Spleen (tissue), 11 donors: ENCODE data around the gene TCF3. TPM values are rescaled to one million over a fixed set of nuclear protein-coding genes. Genes with fewer than 3 reads are reported as not detected.
"Not testable (repeated sequence)": the region's sequence is repeated elsewhere in the genome, so short reads cannot be mapped to it uniquely, and the experiment has no call there.

Experiments
- DNase-seq: peaks from one replicate; pipeline ENCODE4 v3.0.0-alpha.2; 2020
- H3K27ac ChIP-seq, 8 donors: fragments of 200-600 bp; sonication (generic) in 7 of 8; 1 replicate in 4 of 8; 2 replicates in 4 of 8; pipeline versions ENCODE4 v1.5.0 to v1.8.0; 2016 to 2021; ENCODE audit warnings: inconsistent platforms in 4 of 8, mild to moderate bottlenecking in 4 of 8, moderate library complexity in 1 of 8
- H3K27me3 ChIP-seq, 7 donors: fragments of 200-600 bp; sonication (generic) in 6 of 7; replicated peaks in 1 of 7; 1 replicate in 4 of 7; 2 replicates in 3 of 7; pipeline versions ENCODE4 v1.5.0 to v1.8.0; 2016 to 2021; ENCODE audit warnings: inconsistent platforms in 3 of 7, mild to moderate bottlenecking in 1 of 7
- H3K36me3 ChIP-seq, 6 donors: fragments of 200-600 bp; sonication (generic) in 5 of 6; 1 replicate in 4 of 6; 2 replicates in 2 of 6; pipeline versions ENCODE4 v1.5.0 to v1.8.0; 2016 to 2021; ENCODE audit warnings: inconsistent platforms in 2 of 6
- H3K4me1 ChIP-seq, 6 donors: fragments of 200-600 bp; sonication (generic) in 5 of 6; 1 replicate in 3 of 6; 2 replicates in 3 of 6; pipeline versions ENCODE4 v1.5.0 to v1.8.0; 2016 to 2021; ENCODE audit warnings: inconsistent platforms in 3 of 6
- H3K4me3 ChIP-seq, 8 donors: fragments of 200-600 bp; sonication (generic) in 7 of 8; 1 replicate in 4 of 8; 2 replicates in 4 of 8; pipeline versions ENCODE4 v1.5.0 to v1.8.0; 2016 to 2021; ENCODE audit warnings: inconsistent platforms in 4 of 8, mild to moderate bottlenecking in 4 of 8, moderate library complexity in 2 of 8
- H3K9me3 ChIP-seq, 8 donors: fragments of 200-600 bp; sonication (generic) in 7 of 8; 1 replicate in 4 of 8; 2 replicates in 4 of 8; pipeline versions ENCODE4 v1.5.0 to v1.8.0; 2016 to 2021; ENCODE audit warnings: inconsistent platforms in 4 of 8
- POLR2A ChIP-seq, 3 donors: fragments of 450-650 bp; IDR thresholded peaks; one replicate each; pipeline ENCODE4 v1.5.1; 2017; ENCODE audit warnings: antibody characterized with exemption in 3 of 3, mild to moderate bottlenecking in 1 of 3
- POLR2AphosphoS5 ChIP-seq, 3 donors: sonication (generic); formaldehyde crosslinking; IDR thresholded peaks; one replicate each; pipeline ENCODE4 v1.5.1; 2017; ENCODE audit warnings: antibody characterized with exemption in 3 of 3
- WGBS, 5 donors: extraction: QIAGEN DNeasy Blood & Tissue Kit in 3 of 5; methylation state at CpG; one replicate each; pipeline versions ENCODE4 v1.1.5 to v1.1.7; 2013 to 2018; 5-methylcytosine and 5-hydroxymethylcytosine counted together
- intact Hi-C: fragments of 100-400 bp; cut with DNase I; formaldehyde crosslinking; loops from one replicate; pipeline ENCODE4 v1.15.0; 2023; ENCODE audit warnings: low total_unique reads
- polyA plus RNA-seq, 3 donors: library from polyadenylated mRNA; stranded (reverse); fragments of 200-250 nt; gene quantifications; one replicate each; pipeline ENCODE4 v1.2.1, GENCODE V29; 2013
- total RNA-seq, 7 donors: library from RNA; depleted of rRNA in 3 of 7; stranded (reverse); fragments of >200 nt in 3 of 7; fragmentation: NEBNext Ultra II Directional in 4 of 7; extraction: Animal tissue kit (Norgen Biotek cat#: 25700) in 4 of 7; gene quantifications; one replicate each; pipeline versions ENCODE4 v1.1.0 to v1.2.1, GENCODE V29; 2016 to 2021
- TF ChIP-seq, protein P1 (sequence below), 11 experiments: fragments of 200-600 bp in 7 of 11; fragments of 450-650 bp in 4 of 11; sonication (generic) in 4 of 11; IDR thresholded peaks in 8 of 11; conservative IDR thresholded peaks in 3 of 11; 1 replicate in 7 of 11; 2 replicates in 4 of 11; pipeline versions ENCODE4 v1.4.0 to v1.8.0; 2016 to 2021; ENCODE audit warnings: antibody characterized with exemption in 11 of 11, inconsistent platforms in 4 of 11, mild to moderate bottlenecking in 1 of 11
- donor health status: healthy with polysubstance abuse.
- donor health status: DM: no; HTN: no; CAD: no; lungs with moderate emphysema.
- donor health status: DM: no; HTN: no; CAD: no.
- donor health status: Bipolar disorder and iron deficiency.
- donor health status: healthy.
- donor health status: DM: no; HTN: no; CAD: no.
- donor health status: DM: yes; HTN: yes; CAD: no.

Gene TCF3
- total and polyA plus RNA-seq, 10 donors = 79.2 to 135 (median 100) TPM

DNA sequence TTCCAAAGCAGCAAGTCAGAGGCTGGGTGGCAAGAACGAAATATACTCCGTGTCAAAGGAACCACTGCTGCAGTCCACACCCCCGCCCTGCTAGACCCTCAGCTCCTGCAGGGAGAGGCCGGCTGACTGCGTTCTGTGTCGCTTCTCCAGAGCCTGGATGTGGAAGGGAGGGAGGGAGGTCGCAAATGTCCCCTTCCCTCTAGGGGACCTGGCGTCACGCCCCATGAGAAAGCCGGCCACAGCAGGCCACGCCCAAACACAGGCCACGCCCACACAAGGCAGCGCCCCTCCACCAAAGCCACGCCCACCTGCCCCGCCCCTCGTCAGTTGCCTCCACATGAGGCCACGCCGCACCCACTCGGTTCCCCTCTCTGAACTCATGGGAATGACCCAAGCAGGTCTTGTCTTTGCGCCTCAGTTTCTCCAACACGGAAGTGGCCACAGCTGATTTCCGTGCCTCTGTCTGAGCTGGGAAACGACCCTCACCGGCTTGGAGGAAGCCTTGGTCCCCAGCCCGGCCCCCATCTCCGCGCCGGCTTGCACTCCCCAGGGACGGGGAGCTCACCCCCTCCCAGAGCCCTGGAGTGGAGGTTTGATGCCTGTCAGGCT is 38.4 kb upstream of the TCF3 start:
- Histone ChIP-seq H3K4me1 (peaks cover 0 to 9% (median 2%) of the 10 kb centered on the region in 6 donors), H3K4me3 (no peak overlapping the region), H3K36me3 (no peaks in the 10 kb centered on the region), H3K9me3 (peaks cover 0 to 17% (median 13%) of the 10 kb centered on the region in 8 donors), H3K27me3 (peaks cover 3 to 85% (median 29%) of the 10 kb centered on the region in 7 donors), H3K27ac (no peak overlapping the region)
- TF ChIP-seq, protein P1, sequence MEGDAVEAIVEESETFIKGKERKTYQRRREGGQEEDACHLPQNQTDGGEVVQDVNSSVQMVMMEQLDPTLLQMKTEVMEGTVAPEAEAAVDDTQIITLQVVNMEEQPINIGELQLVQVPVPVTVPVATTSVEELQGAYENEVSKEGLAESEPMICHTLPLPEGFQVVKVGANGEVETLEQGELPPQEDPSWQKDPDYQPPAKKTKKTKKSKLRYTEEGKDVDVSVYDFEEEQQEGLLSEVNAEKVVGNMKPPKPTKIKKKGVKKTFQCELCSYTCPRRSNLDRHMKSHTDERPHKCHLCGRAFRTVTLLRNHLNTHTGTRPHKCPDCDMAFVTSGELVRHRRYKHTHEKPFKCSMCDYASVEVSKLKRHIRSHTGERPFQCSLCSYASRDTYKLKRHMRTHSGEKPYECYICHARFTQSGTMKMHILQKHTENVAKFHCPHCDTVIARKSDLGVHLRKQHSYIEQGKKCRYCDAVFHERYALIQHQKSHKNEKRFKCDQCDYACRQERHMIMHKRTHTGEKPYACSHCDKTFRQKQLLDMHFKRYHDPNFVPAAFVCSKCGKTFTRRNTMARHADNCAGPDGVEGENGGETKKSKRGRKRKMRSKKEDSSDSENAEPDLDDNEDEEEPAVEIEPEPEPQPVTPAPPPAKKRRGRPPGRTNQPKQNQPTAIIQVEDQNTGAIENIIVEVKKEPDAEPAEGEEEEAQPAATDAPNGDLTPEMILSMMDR (IDR thresholded peaks at IDR 0.05 in 8 of 11, conservative IDR thresholded peaks at IDR 0.05 in 3 of 11) = no peak
- no peak for TF ChIP-seq POLR2AphosphoS5 (IDR thresholded peaks at IDR 0.05)
- 11 to 33% (median 16%) methylated on average over 14 to 29 of the region's 29 CpGs for WGBS, 5 donors
- DNase-seq = no peak
- intact Hi-C loops = no loop called here

DNA sequence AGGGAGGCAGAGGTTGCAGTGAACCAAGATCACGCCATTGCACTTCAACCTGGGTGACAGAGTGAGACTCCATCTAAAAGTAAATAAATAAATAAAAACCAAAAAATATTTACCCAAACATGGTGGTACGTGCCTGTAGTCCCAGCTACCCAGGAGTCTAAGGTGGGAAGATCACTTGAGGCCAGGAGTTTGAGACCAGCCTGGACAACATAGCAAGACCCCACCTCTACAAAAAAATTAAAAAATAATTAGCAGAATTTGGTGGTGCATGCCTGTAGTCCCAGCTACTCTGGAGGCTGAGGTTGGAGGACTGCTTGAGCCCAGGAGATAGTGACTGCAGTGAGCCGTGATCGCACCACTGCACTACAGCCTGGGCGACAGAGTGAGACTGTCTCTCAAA is 33.4 kb upstream of the TCF3 start:
- H3K27me3 ChIP-seq = peaks cover 0 to 96% (median 35%) of the 10 kb centered on the region in 7 donors
- H3K9me3 ChIP-seq, H3K36me3 ChIP-seq, H3K4me1 ChIP-seq, DNase-seq, H3K27ac ChIP-seq, intact Hi-C loops, H3K4me3 ChIP-seq: not testable (repeated sequence)
- WGBS, 5 donors = 81 to 91% (median 85%) methylated on average over 5 of the region's 5 CpGs

GRCh38 chr19:1685046-1685445 is 32.6 kb upstream of the TCF3 start:
- TF ChIP-seq, protein P1 (IDR thresholded peaks at IDR 0.05 in 8 of 11, conservative IDR thresholded peaks at IDR 0.05 in 3 of 11) = no peak
- TF ChIP-seq POLR2A (IDR thresholded peaks at IDR 0.05) = no peak
- no peak for TF ChIP-seq POLR2AphosphoS5 (IDR thresholded peaks at IDR 0.05)
- 55 to 71% (median 59%) methylated on average over 16 to 19 of the region's 19 CpGs for WGBS, 5 donors
- Histone ChIP-seq H3K36me3 (no peaks in the 10 kb centered on the region), H3K27ac (no peak overlapping the region), H3K4me1 (no peaks in the 10 kb centered on the region), H3K27me3 (peaks cover 0 to 96% (median 32%) of the 10 kb centered on the region in 7 donors), H3K9me3 (no peaks in the 10 kb centered on the region), H3K4me3 (no peak overlapping the region)
- intact Hi-C loops = no loop called here
- DNase-seq = no peak

- H3K36me3 ChIP-seq = no peaks in the 10 kb centered on the region
- H3K27me3 ChIP-seq = peaks cover 0 to 96% (median 37%) of the 10 kb centered on the region in 7 donors
- no peak for DNase-seq
- H3K9me3 ChIP-seq = no peaks in the 10 kb centered on the region
- no peaks in the 10 kb centered on the region for H3K4me1 ChIP-seq
- H3K4me3 ChIP-seq = no peak overlapping the region
- WGBS, 5 donors = 78 to 90% (median 82%) methylated on average over 8 to 10 of the region's 10 CpGs
- TF ChIP-seq POLR2AphosphoS5 (IDR thresholded peaks at IDR 0.05) (no peak), POLR2A (IDR thresholded peaks at IDR 0.05) (no peak)
- TF ChIP-seq, protein P1 (IDR thresholded peaks at IDR 0.05 in 8 of 11, conservative IDR thresholded peaks at IDR 0.05 in 3 of 11) = no peak
- intact Hi-C loops = no loop called here
- no peak overlapping the region for H3K27ac ChIP-seq
These were observed 32.1 kb upstream of the TCF3 start for GRCh38 chr19:1684573-1684912.
